ENCODE data around the gene CCL24.
"Not testable (repeated sequence)": the region's sequence is repeated elsewhere in the genome, so short reads cannot be mapped to it uniquely, and the experiment has no call there.

The CCL24 gene

GRCh38 chr7:75818472-75818871 lies 4.9 kb upstream of the CCL24 start:
- no peak for FAIRE-seq

DNA sequence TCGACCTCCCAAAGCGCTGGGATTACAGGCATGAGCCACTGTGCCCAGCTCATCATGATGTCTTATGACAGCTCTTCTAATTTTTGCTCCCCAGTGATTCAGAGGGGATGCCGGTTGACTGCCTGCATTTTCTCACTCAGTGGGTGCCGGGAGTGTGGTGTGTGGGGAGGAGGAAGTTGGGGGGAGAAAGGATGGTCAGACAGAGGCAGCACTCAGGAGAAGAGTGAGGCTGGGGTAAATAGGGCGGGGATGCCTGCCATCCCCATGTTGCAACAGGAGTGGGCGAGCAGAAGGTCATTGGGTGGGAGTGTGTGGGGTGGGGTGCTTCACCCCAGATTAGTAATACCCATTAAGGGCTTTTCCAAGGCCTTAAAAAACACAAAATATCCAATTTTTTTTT lies 3.5 kb upstream of the CCL24 start:
- FAIRE-seq: no peak

DNA sequence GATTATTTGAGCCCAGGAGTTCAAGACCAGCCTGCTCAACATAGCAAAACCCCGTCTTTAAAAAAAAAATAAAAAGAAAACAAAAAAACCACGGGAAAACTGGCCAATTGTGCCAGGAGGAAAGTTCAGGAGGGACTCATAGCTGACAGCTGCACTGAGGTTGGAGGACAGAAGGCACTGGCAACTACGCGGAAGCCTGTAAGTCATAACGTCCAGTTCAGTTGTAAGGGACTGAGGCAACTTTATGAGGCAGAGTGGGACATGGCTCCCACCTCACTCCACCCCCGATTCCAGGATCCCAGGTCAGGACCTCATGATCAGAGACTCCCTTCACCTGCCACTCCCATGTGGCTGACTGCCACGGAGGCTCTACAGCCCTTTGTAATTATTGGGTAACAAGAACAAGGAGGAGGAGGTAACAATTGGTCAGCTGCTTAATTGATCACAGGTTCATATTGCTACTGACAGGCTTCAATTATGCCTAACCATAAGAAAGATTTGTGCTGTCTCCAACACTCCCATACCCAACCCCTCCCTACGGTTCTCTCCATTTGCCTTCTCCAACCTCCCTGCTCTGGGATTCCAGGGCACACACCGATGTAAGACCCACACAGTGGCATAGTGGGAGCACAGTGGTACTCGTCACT lies 1.9 kb upstream of the CCL24 start:
- no peak for FAIRE-seq

GRCh38 chr7:75814407-75814947 lies 871 bp upstream of the CCL24 start:
- FAIRE-seq: no peak

DNA sequence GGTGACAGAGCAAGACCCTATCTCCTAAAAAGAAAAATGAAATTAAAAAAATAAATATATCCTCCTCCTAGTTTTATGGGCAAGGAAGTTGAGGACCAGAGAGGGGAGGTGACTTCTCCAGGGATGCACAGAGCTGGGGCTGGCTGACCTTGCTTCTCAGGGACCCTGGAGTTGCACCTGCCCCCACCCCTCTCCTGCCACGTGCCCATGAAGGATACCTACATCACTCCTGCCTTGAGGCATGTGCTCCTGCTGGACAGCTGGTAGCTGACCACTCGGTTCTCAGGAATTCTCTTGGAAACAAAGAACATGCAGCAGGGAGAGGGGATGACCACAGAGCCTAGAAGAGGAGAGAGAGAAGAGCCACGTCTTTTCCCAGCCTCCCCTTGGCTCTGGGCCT lies 522 bp downstream of the CCL24 start:
- no peak for FAIRE-seq

DNA sequence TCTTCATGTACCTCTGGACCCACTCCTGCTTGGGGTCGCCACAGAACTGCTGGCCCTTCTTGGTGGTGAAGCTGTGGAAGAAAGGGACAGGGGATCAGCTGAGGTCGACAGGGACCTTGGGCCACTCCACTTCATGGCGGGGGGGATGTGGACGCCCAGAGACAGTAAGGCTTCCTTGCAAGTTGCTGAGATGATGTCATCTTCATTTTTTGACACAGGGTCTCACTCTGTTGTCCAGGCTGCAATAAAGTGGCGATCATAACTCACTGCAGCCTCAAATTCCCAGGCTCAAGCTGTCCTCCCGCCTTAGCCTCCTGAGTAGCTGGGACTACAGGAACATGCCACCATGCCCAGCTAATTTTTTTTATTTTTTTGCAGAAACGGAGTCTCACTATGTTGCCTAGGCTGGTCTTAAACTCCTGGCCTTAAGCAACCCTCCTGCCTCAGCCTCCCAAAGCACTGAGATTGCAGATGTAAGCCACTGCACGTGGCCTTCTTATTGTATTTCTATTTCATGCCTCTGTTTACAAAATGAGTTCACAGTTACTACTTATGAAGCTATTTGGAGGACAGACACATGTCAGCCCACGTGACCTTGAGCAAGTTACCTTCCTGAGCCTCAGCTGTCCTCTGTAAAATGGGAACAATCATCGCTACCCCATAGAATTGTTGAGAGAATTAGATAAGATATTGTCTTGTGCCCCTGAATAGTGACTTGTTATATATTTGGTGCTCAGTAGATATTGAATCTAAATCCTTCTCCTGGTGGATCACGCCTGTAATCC lies 1.5 kb downstream of the CCL24 start:
- no peak for FAIRE-seq

DNA sequence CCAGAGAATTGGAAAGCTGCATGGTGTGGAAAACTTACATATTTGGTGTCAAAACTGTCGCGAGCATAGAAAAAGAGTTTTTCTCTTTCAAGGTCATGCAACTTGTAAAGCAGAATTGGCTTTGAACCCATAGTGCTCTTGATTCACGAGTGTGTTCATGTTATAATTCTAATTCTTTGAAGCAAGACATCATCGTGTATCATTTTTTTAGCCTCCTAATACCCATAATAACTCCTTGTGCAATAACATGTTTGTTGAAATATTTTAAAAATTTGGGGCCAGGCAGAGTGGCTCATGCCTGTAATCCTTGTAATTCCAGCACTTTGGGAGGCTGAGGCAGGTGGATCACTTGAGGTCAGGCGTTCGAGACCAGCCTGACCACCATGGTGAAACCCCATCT lies 4.2 kb downstream of the CCL24 start:
- FAIRE-seq: no peak

DNA sequence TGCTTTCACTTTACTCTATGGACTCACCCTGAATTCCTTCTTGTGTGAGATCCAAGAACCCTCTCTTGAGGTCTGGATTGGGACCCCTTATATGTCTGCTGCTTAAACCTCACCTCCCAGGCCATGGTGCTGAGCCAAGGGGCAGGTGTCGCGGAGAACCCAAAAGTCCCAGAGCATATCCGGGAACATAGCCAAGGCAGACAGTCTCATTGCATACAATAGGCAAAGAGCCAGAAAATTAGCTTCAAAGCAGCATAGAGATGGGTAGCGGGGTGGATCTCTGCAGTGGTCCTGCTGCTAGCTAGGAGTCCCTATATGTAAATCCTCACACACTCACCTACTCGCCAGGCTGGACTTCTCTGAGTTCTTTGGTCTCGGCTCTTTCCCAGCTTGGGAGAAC lies 5.5 kb downstream of the CCL24 start:
- FAIRE-seq: no peak

DNA sequence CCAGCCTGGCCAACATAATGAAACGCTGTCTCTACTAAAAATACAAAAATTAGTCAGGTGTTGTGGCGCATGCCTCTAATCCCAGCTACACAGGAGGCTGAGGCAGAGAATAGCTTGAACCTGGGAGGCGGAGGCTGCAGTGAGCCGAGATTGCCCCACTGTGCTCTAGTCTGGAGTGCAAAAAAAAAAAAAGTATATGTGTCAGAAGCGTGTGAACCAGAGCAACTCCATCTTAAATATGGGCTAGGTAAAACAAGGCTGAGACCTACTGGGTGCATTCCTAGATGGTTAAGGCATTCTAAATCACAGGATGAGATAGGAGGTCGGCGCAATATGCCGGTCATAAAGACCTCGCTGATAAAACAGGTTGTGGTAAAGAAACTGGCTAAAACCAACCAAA lies 6.2 kb downstream of the CCL24 start:
- FAIRE-seq: no peak

DNA sequence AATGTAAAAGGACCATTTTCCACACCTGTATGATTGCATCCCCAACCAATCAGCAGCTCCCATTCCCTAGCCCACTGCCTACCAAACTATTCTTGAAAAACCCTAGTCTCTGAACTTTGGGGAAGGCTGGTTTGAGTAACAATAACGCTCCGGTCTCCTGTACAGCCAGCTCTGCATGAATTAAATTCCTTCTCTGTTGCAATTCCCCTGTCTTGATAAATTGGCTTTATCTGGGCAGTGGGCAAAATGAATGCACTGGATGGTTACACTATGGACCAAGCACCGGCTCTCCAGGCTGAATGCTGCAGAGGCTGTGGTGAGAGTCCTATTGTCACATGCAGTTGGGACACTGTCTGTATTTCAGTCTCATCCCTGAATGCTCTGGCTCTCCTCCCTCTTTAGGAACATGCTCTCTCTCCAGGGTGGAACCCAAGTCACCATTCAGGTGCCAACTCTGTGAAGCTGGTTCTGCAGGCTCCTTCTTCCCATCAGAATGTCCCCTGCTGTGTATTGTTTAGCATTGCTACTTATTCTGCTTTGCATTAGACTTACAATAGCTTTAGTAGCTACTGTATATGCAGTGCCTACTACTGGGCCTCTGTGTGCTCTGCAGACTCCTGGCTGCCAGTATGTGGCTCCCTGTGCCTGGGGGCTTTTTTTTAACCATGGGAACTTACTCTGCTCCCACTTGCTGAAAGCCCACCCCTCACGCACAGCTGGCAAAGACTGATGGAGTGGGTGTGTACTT lies 6.9 kb downstream of the CCL24 start:
- FAIRE-seq: no peak

DNA sequence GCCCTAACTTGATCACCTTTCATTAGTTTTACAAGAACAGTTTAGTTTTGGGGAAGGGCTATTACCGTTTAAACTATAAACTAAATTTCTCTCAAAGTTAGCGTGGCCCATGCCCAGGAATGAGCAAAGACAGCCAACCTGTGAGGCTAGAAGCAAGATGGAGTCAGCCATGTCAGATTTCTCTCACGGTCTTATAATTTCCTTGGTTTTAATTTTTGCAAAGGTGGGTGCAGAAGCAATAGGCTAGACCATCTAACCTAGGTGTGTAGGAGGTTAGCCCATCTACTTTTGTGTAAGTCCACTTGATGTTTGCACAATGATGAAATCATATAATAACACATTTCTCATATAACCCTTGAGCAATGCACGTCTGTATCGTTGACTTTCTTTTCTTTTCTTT lies 8.9 kb downstream of the CCL24 start:
- no peak for FAIRE-seq

GRCh38 chr7:75804004-75804403 lies 9.6 kb downstream of the CCL24 start:
- no peak for FAIRE-seq

DNA sequence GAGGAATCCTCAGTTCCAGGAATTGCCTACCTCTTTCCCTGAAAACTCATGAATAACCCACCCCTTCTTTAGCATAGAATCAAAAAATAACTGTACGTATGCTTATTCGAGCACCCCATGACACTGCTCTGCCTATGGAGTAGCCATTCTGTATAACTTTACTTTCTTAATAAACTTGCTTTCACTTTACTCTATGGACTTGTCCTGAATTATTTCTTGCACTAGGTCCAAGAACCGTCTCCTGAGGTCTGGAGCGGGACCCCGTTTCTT lies 11.1 kb downstream of the CCL24 start:
- no peak for FAIRE-seq

GRCh38 chr7:75798770-75799169 lies 14.8 kb downstream of the CCL24 start:
- no peak for FAIRE-seq

DNA sequence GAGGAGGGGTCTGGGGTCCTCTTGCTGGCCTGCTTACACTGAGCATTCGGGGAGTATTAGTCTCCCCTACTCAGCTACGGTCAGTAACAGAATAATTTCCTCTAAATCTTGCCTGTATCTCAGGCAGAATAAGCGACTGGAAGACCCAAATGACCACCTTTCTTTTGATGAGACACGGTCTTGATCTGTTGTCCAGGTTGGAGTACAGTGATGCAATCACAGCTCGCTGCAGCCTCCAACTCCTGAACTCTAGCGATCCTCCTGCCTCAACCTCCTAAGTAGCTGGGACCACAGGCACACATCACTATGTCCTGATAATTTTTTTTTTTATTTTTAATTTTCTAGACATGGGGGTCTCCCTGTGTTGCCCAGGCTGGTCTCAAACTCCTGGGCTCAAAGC lies 17.2 kb downstream of the CCL24 start:
- FAIRE-seq: no peak

DNA sequence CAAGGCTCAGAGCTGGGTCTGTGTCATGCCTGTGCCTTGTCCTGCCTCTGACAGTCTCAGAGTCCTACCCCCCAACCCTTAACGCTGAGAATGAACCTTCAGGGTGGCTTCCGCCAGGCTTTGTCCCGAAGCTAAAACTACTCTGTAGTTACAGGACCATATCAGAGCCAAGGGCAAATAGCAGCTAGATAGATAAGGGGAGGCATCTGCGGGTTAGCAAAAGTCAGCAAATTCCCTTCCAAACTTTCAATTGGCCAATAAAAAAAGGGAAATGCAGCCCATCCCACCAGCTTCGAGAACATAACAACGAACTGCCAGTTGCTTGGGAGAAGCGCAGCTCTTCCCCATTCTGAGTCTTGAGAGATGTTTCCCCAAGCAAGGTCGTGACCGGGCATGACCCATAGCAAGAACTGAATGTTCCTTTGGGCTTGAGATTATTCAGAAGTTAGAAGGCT lies 17.7 kb downstream of the CCL24 start:
- FAIRE-seq: no peak

- no peak for FAIRE-seq
These were observed 19.9 kb downstream of the CCL24 start for GRCh38 chr7:75793676-75794075.

DNA sequence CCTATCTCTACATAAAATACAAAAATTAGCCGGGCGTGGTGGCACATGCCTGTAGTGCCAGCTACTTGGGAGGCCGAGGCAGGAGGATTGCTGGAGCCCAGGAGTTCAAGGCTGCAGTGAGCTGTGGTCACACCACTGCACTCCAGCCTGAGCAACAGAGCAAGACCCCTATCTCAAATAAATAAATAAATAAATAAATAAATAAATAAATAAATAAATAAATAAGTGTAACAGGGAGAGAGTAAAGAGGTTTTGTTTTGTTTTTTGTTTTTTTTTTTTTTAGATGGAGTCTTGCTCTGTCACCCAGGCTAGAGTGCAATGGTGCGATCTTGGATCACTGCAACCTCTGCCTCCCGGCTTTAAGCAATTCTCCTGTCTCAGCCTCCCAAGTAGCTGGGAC lies 21.0 kb downstream of the CCL24 start:
- FAIRE-seq: not testable (repeated sequence)

GRCh38 chr7:75789361-75789924 lies 24.2 kb downstream of the CCL24 start:
- FAIRE-seq: no peak

GRCh38 chr7:75788154-75788847 lies 25.3 kb downstream of the CCL24 start:
- not testable (repeated sequence) for FAIRE-seq

DNA sequence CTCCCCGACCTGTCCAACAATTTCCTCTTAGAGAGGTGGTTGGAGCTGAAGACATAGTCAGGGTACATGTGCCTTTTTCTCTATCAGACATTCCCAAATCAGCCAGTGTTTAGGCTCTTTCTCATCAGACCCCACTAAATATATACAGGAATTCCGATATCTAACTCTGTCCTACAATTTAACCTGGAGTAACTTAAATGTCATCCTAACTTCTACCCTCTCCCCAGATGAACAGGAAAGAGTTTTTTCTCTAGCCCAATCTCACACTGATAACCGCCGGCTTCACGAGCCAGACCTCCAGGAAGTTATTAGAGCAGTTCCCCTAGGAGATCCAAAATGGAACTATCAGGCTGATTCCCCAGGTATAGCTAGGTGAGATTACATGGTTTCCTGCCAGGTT lies 30.5 kb downstream of the CCL24 start:
- FAIRE-seq: not testable (repeated sequence)

- not testable (repeated sequence) for FAIRE-seq
These were observed 32.8 kb downstream of the CCL24 start for GRCh38 chr7:75780647-75781273.

Data from G401.6 (cell line).